GM12892 (cell line): ENCODE data around the gene DERL3.

Experiments used
- POLR2A ChIP-seq: IDR thresholded peaks from 2 replicates; pipeline ENCODE4 v1.6.1; 2011; ENCODE audit warnings: low read depth, low read length, control low read depth
- POLR2AphosphoS5 ChIP-seq: IDR thresholded peaks from 2 replicates; pipeline ENCODE4 v1.6.1; 2011; ENCODE audit warnings: low read depth, low read length, control low read depth

- TF ChIP-seq POLR2A: no peak
- no peak for TF ChIP-seq POLR2AphosphoS5
Measured at GRCh38 chr22:23850136-23850611, 11.4 kb upstream of the DERL3 start.
